Measurements from ENCODE around the gene ST8SIA1. TPM values are rescaled to one million over a fixed set of nuclear protein-coding genes. Genes with fewer than 3 reads are reported as not detected.

ST8SIA1 gene
- polyA plus RNA-seq, 1 donor from 2014 or later, result 22.5 TPM

DNA sequence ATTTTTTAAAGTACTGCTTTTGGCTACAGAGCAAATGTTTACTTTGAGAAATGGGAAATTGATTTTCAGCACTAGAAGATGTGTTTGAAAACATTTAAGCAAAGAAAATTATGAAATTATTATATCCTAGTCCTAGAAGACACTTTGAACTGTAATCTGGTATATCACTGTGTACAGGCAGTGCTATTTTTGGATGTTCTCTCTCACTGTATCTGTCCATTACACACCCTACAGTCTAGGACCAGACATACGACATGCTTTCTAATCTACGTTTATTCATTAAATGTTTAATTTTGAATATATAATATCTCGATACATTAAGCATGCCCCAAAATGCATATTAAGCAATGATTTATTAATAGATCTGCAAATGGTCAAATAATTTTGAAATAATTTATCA lies 82.5 kb downstream of the ST8SIA1 start:
- H2AFZ ChIP-seq (ENCODE audit: low read depth, low read length), result no peak overlapping the region
- no peaks in the 10 kb centered on the region for H3K36me3 ChIP-seq (ENCODE audit: insufficient read depth, low read length)
- no peaks in the 10 kb centered on the region for H3K27me3 ChIP-seq (ENCODE audit: insufficient read depth, low read depth, low read length)
- H3F3A ChIP-seq (ENCODE audit: insufficient read depth, low read length, poor library complexity, severe bottlenecking), result no peaks in the 10 kb centered on the region
- H3K27ac ChIP-seq (ENCODE audit: low read length), result no peak overlapping the region
- no peaks in the 10 kb centered on the region for H3K79me2 ChIP-seq (replicated peaks; ENCODE audit: insufficient read depth, low read length)
- no peaks in the 10 kb centered on the region for H3K9me3 ChIP-seq (ENCODE audit: low read length)
- no peaks in the 10 kb centered on the region for H4K20me1 ChIP-seq (ENCODE audit: insufficient read depth)
- no peak overlapping the region for H3K4me2 ChIP-seq (ENCODE audit: low read length)
- TF ChIP-seq RAD21 (conservative IDR thresholded peaks at IDR 0.05) (no peak), SMC3 (conservative IDR thresholded peaks at IDR 0.05; ENCODE audit: poor library complexity) (no peak), TAF1 (IDR thresholded peaks at IDR 0.05; ENCODE audit: low read depth) (no peak), MXI1 (conservative IDR thresholded peaks at IDR 0.05; ENCODE audit: poor library complexity, severe bottlenecking) (no peak), EP300 (conservative IDR thresholded peaks at IDR 0.05; ENCODE audit: poor library complexity, severe bottlenecking) (no peak), POLR2AphosphoS5 (IDR thresholded peaks at IDR 0.05) (no peak), EZH2 (IDR thresholded peaks at IDR 0.05; ENCODE audit: borderline replicate concordance, insufficient read depth, low read length, poor library complexity, severe bottlenecking) (no peak)
- TF ChIP-seq, protein P1, sequence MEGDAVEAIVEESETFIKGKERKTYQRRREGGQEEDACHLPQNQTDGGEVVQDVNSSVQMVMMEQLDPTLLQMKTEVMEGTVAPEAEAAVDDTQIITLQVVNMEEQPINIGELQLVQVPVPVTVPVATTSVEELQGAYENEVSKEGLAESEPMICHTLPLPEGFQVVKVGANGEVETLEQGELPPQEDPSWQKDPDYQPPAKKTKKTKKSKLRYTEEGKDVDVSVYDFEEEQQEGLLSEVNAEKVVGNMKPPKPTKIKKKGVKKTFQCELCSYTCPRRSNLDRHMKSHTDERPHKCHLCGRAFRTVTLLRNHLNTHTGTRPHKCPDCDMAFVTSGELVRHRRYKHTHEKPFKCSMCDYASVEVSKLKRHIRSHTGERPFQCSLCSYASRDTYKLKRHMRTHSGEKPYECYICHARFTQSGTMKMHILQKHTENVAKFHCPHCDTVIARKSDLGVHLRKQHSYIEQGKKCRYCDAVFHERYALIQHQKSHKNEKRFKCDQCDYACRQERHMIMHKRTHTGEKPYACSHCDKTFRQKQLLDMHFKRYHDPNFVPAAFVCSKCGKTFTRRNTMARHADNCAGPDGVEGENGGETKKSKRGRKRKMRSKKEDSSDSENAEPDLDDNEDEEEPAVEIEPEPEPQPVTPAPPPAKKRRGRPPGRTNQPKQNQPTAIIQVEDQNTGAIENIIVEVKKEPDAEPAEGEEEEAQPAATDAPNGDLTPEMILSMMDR (IDR thresholded peaks at IDR 0.05; ENCODE audit: poor library complexity, severe bottlenecking), result no peak
- TF ChIP-seq, protein P2, sequence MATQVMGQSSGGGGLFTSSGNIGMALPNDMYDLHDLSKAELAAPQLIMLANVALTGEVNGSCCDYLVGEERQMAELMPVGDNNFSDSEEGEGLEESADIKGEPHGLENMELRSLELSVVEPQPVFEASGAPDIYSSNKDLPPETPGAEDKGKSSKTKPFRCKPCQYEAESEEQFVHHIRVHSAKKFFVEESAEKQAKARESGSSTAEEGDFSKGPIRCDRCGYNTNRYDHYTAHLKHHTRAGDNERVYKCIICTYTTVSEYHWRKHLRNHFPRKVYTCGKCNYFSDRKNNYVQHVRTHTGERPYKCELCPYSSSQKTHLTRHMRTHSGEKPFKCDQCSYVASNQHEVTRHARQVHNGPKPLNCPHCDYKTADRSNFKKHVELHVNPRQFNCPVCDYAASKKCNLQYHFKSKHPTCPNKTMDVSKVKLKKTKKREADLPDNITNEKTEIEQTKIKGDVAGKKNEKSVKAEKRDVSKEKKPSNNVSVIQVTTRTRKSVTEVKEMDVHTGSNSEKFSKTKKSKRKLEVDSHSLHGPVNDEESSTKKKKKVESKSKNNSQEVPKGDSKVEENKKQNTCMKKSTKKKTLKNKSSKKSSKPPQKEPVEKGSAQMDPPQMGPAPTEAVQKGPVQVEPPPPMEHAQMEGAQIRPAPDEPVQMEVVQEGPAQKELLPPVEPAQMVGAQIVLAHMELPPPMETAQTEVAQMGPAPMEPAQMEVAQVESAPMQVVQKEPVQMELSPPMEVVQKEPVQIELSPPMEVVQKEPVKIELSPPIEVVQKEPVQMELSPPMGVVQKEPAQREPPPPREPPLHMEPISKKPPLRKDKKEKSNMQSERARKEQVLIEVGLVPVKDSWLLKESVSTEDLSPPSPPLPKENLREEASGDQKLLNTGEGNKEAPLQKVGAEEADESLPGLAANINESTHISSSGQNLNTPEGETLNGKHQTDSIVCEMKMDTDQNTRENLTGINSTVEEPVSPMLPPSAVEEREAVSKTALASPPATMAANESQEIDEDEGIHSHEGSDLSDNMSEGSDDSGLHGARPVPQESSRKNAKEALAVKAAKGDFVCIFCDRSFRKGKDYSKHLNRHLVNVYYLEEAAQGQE (IDR thresholded peaks at IDR 0.05; ENCODE audit: borderline replicate concordance), result no peak
- no peak overlapping the region for H3K9ac ChIP-seq (ENCODE audit: low read length)
- H3K4me3 ChIP-seq (ENCODE audit: low read length), result no peak overlapping the region
- no peaks in the 10 kb centered on the region for H3K9me2 ChIP-seq (ENCODE audit: insufficient read depth, low read length)

DNA sequence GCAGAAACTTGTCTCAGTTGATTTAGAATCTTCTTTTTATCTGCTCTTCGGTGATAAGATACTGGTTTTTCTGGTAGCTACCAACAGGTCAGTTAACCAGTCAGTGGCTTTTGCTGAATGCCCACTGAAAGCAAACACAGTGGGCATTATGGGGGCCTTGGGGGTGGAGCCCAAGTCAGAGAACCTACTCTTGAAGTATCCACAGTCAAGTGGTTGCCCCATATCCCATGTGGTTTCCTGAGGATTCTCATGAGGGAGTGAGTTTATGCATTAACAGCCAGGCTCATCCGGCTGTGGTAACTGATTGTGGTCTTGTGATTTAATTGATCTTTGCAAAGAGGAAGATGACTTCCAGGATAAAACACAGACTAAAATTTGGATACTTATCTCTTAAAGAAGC lies 83.7 kb downstream of the ST8SIA1 start:
- H4K20me1 ChIP-seq (ENCODE audit: insufficient read depth), result no peaks in the 10 kb centered on the region
- H3K4me3 ChIP-seq (ENCODE audit: low read length), result no peak overlapping the region
- TF ChIP-seq EZH2 (IDR thresholded peaks at IDR 0.05; ENCODE audit: borderline replicate concordance, insufficient read depth, low read length, poor library complexity, severe bottlenecking) (no peak), RAD21 (conservative IDR thresholded peaks at IDR 0.05) (no peak), TAF1 (IDR thresholded peaks at IDR 0.05; ENCODE audit: low read depth) (no peak), EP300 (conservative IDR thresholded peaks at IDR 0.05; ENCODE audit: poor library complexity, severe bottlenecking) (no peak), MXI1 (conservative IDR thresholded peaks at IDR 0.05; ENCODE audit: poor library complexity, severe bottlenecking) (no peak), SMC3 (conservative IDR thresholded peaks at IDR 0.05; ENCODE audit: poor library complexity) (no peak), POLR2AphosphoS5 (IDR thresholded peaks at IDR 0.05) (no peak)
- TF ChIP-seq, protein P1 (IDR thresholded peaks at IDR 0.05; ENCODE audit: poor library complexity, severe bottlenecking), result no peak
- TF ChIP-seq, protein P2 (IDR thresholded peaks at IDR 0.05; ENCODE audit: borderline replicate concordance), result no peak
- no peak overlapping the region for H3K27ac ChIP-seq (ENCODE audit: low read length)
- H3K9me2 ChIP-seq (ENCODE audit: insufficient read depth, low read length), result no peaks in the 10 kb centered on the region
- H3K4me2 ChIP-seq (ENCODE audit: low read length), result no peak overlapping the region
- H2AFZ ChIP-seq (ENCODE audit: low read depth, low read length), result no peak overlapping the region
- H3K36me3 ChIP-seq (ENCODE audit: insufficient read depth, low read length), result no peaks in the 10 kb centered on the region
- no peaks in the 10 kb centered on the region for H3K79me2 ChIP-seq (replicated peaks; ENCODE audit: insufficient read depth, low read length)
- H3K9me3 ChIP-seq (ENCODE audit: low read length), result no peaks in the 10 kb centered on the region
- H3K9ac ChIP-seq (ENCODE audit: low read length), result no peak overlapping the region
- H3F3A ChIP-seq (ENCODE audit: insufficient read depth, low read length, poor library complexity, severe bottlenecking), result no peaks in the 10 kb centered on the region
- H3K27me3 ChIP-seq (ENCODE audit: insufficient read depth, low read depth, low read length), result no peaks in the 10 kb centered on the region

Measured in neural cell (in vitro differentiated cells).